Left ventricle myocardium inferior (tissue), 1 donor: ENCODE data around the gene DNAJB12. TPM values are rescaled to one million over a fixed set of nuclear protein-coding genes. Genes with fewer than 3 reads are reported as not detected.
A peak's percentile ranks its signal among the peaks of the same experiment; 100 is the strongest.
"Not testable (repeated sequence)": the region's sequence is repeated elsewhere in the genome, so short reads cannot be mapped to it uniquely, and the experiment has no call there.

Source experiments
- DNase-seq: peaks from one replicate; pipeline ENCODE4 v3.0.0-alpha.2; 2020
- H3K27ac ChIP-seq: fragments of 200-600 bp; replicated peaks from 2 replicates; pipeline ENCODE4 v1.8.0; 2021
- H3K27me3 ChIP-seq: fragments of 200-600 bp; 2 replicates; pipeline ENCODE4 v1.8.0; 2021; ENCODE audit warnings: low read depth
- H3K36me3 ChIP-seq: fragments of 200-600 bp; 2 replicates; pipeline ENCODE4 v1.8.0; 2021
- H3K4me1 ChIP-seq: fragments of 200-600 bp; 2 replicates; pipeline ENCODE4 v1.8.0; 2021
- H3K4me3 ChIP-seq: fragments of 200-600 bp; 2 replicates; pipeline ENCODE4 v1.8.0; 2021; ENCODE audit warnings: mild to moderate bottlenecking, moderate library complexity
- H3K9me3 ChIP-seq: fragments of 200-600 bp; replicated peaks from 2 replicates; pipeline ENCODE4 v1.8.0; 2021
- CTCF ChIP-seq: fragments of 200-600 bp; IDR thresholded peaks from 2 replicates; pipeline ENCODE4 v1.8.0; 2021; ENCODE audit warnings: antibody characterized with exemption, mild to moderate bottlenecking, borderline replicate concordance
- intact Hi-C: fragments of 100-400 bp; cut with micrococcal nuclease; formaldehyde crosslinking; loops from one replicate; pipeline ENCODE4 v1.11.0; 2022
- total RNA-seq: library from RNA; stranded (reverse); fragmentation: NEBNext Ultra II Directional; extraction: Animal tissue kit (Norgen Biotek cat#: 25700); gene quantifications from one replicate; pipeline ENCODE4 v1.2.1, GENCODE V29; 2021
- donor health status: DM: no; HTN: yes; CAD: no; lungs with severe emphysema.

The DNAJB12 gene
- total RNA-seq, 1 donor from 2014 or later = 25.6 TPM

GRCh38 chr10:72329290-72330068 is 25.2 kb downstream of the DNAJB12 start:
- no peaks in the 10 kb centered on the region for H3K9me3 ChIP-seq
- intact Hi-C loops = loop anchor here (10.0 kb wide), 3 partner anchors 55 to 205 kb away; partner anchors contain the start of gene DDIT4
- no peak for TF ChIP-seq CTCF
- peaks cover 3% of the 10 kb centered on the region for H3K36me3 ChIP-seq
- H3K27me3 ChIP-seq = no peaks in the 10 kb centered on the region
- H3K4me1 ChIP-seq = peaks cover 94% of the 10 kb centered on the region
- H3K4me3 ChIP-seq = no peak overlapping the region
- no peak for DNase-seq
- peak overlapping the region; percentile 91 for H3K27ac ChIP-seq

- no peak overlapping the region for H3K4me3 ChIP-seq
- H3K9me3 ChIP-seq = no peaks in the 10 kb centered on the region
- H3K36me3 ChIP-seq = peaks cover 3% of the 10 kb centered on the region
- no peaks in the 10 kb centered on the region for H3K27me3 ChIP-seq
- H3K4me1 ChIP-seq = peaks cover 88% of the 10 kb centered on the region
- peak overlapping the region; percentile 91 for H3K27ac ChIP-seq
- no peak for TF ChIP-seq CTCF
- no peak for DNase-seq
- intact Hi-C loops = loop anchor here (10.0 kb wide), 1 partner anchor 54 kb away; the partner anchor contains the start of gene DDIT4
Measured at GRCh38 chr10:72328829-72329204, 25.9 kb downstream of the DNAJB12 start.

DNA sequence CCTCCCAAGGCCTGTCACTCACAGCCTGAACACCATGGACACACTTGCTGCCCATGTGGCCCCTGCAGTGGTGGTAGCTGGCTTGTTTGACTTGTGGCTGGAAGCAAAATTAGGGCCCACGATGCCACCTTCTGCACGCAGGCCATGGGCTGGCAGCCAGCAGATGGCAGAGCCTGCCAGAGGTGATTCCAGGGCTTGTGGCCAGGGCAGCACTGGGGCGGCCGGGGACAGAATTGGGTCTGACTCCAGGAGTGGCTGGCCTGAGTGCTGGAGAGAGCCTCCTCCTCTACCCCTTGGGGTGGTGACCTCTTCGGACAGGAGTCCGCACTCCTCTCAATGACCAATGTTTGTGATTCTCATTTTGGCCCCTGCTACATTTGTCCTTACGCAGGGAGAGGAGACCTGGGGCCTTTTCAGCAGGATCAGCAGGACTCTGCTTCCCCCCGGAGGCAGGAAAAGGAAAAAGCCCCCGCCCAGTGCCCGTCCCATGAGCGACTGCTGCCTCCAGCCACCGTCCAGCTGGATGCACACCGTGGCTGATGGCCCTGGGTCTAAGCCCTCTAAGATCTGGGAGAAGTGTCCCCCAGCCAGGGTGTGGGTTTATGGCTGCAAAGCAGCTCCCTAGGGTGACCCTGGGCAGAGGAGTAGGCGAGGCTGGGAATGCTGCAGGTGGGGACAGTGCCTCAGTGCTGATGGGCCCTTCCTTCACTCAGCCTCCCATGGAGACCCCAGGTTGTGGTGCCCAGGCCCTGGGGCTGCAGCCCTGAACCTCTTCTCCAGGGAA is 26.5 kb downstream of the DNAJB12 start:
- intact Hi-C loops = loop anchor here (10.0 kb wide), 1 partner anchor 53 kb away; the partner anchor contains the start of gene DDIT4
- Histone ChIP-seq H3K4me1 (peaks cover 82% of the 10 kb centered on the region), H3K27ac (peak overlapping the region; percentile 91), H3K36me3 (no peaks in the 10 kb centered on the region), H3K9me3 (no peaks in the 10 kb centered on the region), H3K4me3 (no peak overlapping the region), H3K27me3 (no peaks in the 10 kb centered on the region)
- peak; percentile 79 for TF ChIP-seq CTCF
- peak; percentile 76 for DNase-seq

GRCh38 chr10:72326665-72327603 is 27.8 kb downstream of the DNAJB12 start:
- not testable (repeated sequence) for H3K4me3 ChIP-seq, DNase-seq, H3K36me3 ChIP-seq, H3K9me3 ChIP-seq, H3K27me3 ChIP-seq
- peak overlapping the region; percentile 91 for H3K27ac ChIP-seq
- H3K4me1 ChIP-seq = peaks cover 69% of the 10 kb centered on the region
- intact Hi-C loops = loop anchor here (10.0 kb wide), 1 partner anchor 52 kb away; the partner anchor contains the start of gene DDIT4

- intact Hi-C loops = loop anchor here (10.0 kb wide), 1 partner anchor 51 kb away; the partner anchor contains the start of gene DDIT4
- Histone ChIP-seq H3K4me3 (peak overlapping the region; percentile 49), H3K27ac (peak overlapping the region; percentile 91), H3K4me1 (peaks cover 67% of the 10 kb centered on the region)
- not testable (repeated sequence) for H3K27me3 ChIP-seq, H3K9me3 ChIP-seq, H3K36me3 ChIP-seq
- DNase-seq = peak; percentile 74
Measured at GRCh38 chr10:72325243-72326175, 29.2 kb downstream of the DNAJB12 start.
